Measurements from ENCODE around the gene RIPOR2.
A peak's percentile ranks its signal among the peaks of the same experiment; 100 is the strongest.

Gene RIPOR2

GRCh38 chr6:24807584-24807983 is 128.2 kb downstream of the RIPOR2 start:
- TF ChIP-seq, protein P1, sequence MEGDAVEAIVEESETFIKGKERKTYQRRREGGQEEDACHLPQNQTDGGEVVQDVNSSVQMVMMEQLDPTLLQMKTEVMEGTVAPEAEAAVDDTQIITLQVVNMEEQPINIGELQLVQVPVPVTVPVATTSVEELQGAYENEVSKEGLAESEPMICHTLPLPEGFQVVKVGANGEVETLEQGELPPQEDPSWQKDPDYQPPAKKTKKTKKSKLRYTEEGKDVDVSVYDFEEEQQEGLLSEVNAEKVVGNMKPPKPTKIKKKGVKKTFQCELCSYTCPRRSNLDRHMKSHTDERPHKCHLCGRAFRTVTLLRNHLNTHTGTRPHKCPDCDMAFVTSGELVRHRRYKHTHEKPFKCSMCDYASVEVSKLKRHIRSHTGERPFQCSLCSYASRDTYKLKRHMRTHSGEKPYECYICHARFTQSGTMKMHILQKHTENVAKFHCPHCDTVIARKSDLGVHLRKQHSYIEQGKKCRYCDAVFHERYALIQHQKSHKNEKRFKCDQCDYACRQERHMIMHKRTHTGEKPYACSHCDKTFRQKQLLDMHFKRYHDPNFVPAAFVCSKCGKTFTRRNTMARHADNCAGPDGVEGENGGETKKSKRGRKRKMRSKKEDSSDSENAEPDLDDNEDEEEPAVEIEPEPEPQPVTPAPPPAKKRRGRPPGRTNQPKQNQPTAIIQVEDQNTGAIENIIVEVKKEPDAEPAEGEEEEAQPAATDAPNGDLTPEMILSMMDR (conservative IDR thresholded peaks at IDR 0.05): no peak

DNA sequence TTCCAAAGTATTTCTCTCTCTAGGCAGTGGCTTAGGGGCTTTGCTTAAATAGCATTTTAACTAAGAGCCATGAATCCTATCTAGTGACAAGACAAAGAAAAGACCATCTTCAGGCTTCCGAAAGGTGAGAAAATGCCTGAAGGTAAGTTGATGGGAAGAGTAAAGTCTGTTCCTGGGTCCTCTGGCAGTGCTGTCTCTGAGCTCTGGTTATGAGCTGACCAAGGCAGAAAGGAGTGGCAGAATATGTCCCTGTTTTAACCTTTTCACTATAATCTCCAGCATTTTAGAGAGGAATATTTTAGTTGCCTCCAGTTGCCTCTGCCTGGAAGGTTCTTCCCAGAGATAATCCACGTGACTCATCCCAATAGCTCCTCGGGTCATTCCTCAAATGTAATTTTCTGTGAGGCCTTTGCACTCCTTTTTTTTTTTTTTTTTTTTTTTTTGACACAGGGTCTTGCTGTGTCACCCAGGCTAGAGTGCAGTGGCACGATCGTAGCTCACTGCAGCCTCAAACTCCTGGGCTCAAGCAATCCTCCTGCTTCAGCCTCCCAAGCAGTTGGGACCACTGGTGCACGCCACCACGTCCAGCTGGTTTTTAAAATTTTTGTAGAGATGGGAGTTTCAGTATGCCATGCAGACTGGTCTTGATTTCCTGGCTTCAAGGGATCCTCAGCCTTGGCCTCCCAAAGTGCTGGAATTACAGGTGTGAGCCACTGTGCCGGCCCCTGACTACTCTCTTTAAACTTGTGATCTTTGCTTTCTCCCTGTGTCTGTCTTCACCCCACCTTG is 133.3 kb downstream of the RIPOR2 start:
- peak overlapping the region; percentile 58 for H3K27ac ChIP-seq
- TF ChIP-seq, protein P1 (conservative IDR thresholded peaks at IDR 0.05): no peak

More at GRCh38 chr6:24807584-24807983, 128.2 kb downstream of the RIPOR2 start:
- H3K27ac ChIP-seq: no peak overlapping the region

- no peak overlapping the region for H3K27ac ChIP-seq
- TF ChIP-seq, protein P1 (conservative IDR thresholded peaks at IDR 0.05): no peak
Observed at GRCh38 chr6:24799541-24799915, 136.2 kb downstream of the RIPOR2 start.

GRCh38 chr6:24798740-24799540 is 136.8 kb downstream of the RIPOR2 start, which contains the start of gene ARMH2:
Gene ARMH2, minus strand, starts transcription at chr6:24798917. Its CDS starts 60 bp downstream, at chr6:24798857.
- no peak within 1 kb of the TSS for H3K27ac ChIP-seq
- TF ChIP-seq, protein P1 (conservative IDR thresholded peaks at IDR 0.05): no peak

DNA sequence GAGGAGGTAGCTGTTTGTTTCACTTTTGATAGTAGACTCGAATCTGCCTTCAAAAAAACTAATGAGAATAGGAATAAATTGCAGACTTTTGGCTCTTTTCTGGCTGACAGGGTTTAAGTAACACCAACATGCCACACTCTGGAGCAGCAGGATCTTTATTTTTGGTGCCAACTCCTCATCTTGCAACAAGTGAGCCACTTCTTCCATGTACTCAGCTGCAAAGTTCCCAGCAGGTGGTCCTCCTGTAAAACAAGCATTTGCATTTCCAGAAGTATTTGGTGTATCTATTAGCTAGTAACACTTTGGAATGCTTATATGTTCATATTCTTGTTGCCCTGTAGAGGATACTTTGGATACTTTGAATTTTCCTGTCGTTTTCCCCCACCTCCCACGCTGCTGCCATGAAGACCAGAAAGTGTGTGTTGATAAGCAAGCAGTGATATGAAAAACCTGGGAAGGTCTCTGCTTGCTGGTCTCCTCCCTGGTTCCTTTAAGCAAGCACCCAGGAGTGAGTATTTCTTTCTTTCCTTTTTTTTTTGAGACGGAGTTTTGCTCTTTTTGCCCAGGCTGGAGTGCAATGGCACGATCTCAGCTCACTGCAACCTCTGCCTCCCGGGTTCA is 138.1 kb downstream of the RIPOR2 start:
- no peak overlapping the region for H3K27ac ChIP-seq
- TF ChIP-seq, protein P1 (conservative IDR thresholded peaks at IDR 0.05): no peak

GRCh38 chr6:24796616-24797290 is 139.0 kb downstream of the RIPOR2 start:
- TF ChIP-seq, protein P1 (conservative IDR thresholded peaks at IDR 0.05): no peak
- H3K27ac ChIP-seq: no peak overlapping the region

All from VCaP (cell line).